IPS-18a (cell line): ENCODE data around the gene CATSPERE.

Source experiments
- H3K27ac ChIP-seq: one replicate; pipeline ENCODE4 v1.5.1; 2013; ENCODE audit warnings: low read length
- H3K27me3 ChIP-seq: one replicate; pipeline ENCODE4 v1.6.1; 2013; ENCODE audit warnings: mild to moderate bottlenecking, low read length; ENCODE audit not compliant: control insufficient read depth, insufficient read depth
- H3K36me3 ChIP-seq: one replicate; pipeline ENCODE4 v1.6.1; 2013; ENCODE audit warnings: low read depth, low read length; ENCODE audit not compliant: control insufficient read depth
- H3K4me1 ChIP-seq: one replicate; pipeline ENCODE4 v1.6.1; 2013; ENCODE audit warnings: low read depth, low read length; ENCODE audit not compliant: control insufficient read depth
- H3K4me3 ChIP-seq: one replicate; pipeline ENCODE4 v1.5.1; 2013; ENCODE audit warnings: low read length
- H3K9ac ChIP-seq: one replicate; pipeline ENCODE4 v1.6.1; 2013; ENCODE audit warnings: mild to moderate bottlenecking, low read length, moderate library complexity
- H3K9me3 ChIP-seq: one replicate; pipeline ENCODE4 v1.6.1; 2013; ENCODE audit warnings: low read depth, low read length; ENCODE audit not compliant: control insufficient read depth

Gene CATSPERE

DNA sequence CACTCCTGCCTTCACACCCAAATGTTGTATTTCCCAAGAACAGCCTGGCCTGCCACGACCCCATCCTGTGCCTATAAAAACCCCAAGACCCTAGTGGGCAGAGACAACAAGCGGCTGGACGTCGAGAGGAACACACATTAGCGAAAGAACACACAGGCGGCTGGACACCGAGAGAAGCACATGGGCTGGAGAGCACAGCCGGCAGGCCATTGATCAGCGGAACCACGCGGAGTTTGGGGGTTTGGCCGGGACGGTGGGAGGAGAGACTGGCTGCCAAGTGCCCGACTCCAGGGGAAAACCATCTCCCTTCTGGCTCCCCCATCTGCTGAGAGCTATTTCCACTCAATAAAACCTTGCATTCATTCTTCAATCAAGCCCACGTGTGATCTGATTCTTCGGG, 181.5 kb downstream of the CATSPERE start:
- H3K4me3 ChIP-seq, result no peak overlapping the region
- H3K9me3 ChIP-seq, result no peaks in the 10 kb centered on the region
- H3K4me1 ChIP-seq, result no peaks in the 10 kb centered on the region
- H3K27ac ChIP-seq, result no peak overlapping the region
- H3K27me3 ChIP-seq, result no peaks in the 10 kb centered on the region
- H3K36me3 ChIP-seq, result no peaks in the 10 kb centered on the region
- no peak overlapping the region for H3K9ac ChIP-seq

DNA sequence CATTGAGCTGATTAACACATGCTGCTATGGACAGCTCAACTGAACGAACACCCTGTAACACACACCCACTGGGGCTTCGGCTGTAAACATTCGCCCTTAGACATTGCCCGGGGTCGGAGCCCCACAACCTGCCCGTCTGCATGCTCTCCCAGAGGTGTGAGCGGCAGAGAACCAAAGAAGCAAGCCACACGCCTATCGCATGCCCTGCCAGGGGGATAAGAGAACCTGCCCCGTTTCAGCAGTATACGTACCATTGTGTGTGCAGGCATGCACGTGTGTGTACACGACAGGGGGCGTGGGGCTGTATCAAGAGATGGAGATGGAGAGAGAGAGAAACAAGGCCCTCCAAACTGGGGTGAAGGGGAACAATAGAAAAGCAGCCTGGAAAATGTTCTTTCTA, 181.9 kb downstream of the CATSPERE start:
- Histone ChIP-seq H3K9ac (no peak overlapping the region), H3K4me1 (no peaks in the 10 kb centered on the region), H3K4me3 (no peak overlapping the region), H3K9me3 (no peaks in the 10 kb centered on the region), H3K27me3 (no peaks in the 10 kb centered on the region), H3K27ac (no peak overlapping the region), H3K36me3 (no peaks in the 10 kb centered on the region)

DNA sequence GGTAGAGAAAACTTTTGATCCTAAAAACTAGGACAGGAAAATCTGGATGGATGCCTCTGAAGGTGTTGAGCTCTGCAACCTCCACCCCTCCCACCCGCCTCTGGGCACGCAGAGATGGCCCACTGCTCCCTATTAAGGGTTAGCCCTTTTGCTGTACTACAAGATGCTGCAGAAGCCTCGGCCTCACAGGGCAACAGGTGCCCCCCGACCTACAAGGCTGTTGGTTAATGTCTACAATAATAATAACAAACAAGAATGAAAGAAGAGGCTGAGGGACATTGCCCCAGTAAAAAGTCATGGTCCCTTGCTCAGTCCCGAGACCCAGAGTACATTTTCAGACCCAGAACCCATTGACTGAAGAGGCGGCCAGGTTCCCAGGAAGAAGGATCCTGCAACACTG, 184.3 kb downstream of the CATSPERE start:
- H3K27ac ChIP-seq, result no peak overlapping the region
- H3K9me3 ChIP-seq, result no peaks in the 10 kb centered on the region
- H3K4me3 ChIP-seq, result no peak overlapping the region
- H3K36me3 ChIP-seq, result no peaks in the 10 kb centered on the region
- no peaks in the 10 kb centered on the region for H3K27me3 ChIP-seq
- no peaks in the 10 kb centered on the region for H3K4me1 ChIP-seq
- no peak overlapping the region for H3K9ac ChIP-seq

GRCh38 chr1:244645890-244646289, 184.8 kb downstream of the CATSPERE start:
- H3K27ac ChIP-seq, result no peak overlapping the region
- no peaks in the 10 kb centered on the region for H3K4me1 ChIP-seq
- no peak overlapping the region for H3K9ac ChIP-seq

GRCh38 chr1:244647819-244648218, 186.7 kb downstream of the CATSPERE start:
- Histone ChIP-seq H3K4me3 (no peak overlapping the region), H3K4me1 (peaks cover 10% of the 10 kb centered on the region), H3K9me3 (no peaks in the 10 kb centered on the region), H3K36me3 (no peaks in the 10 kb centered on the region), H3K9ac (no peak overlapping the region), H3K27me3 (no peaks in the 10 kb centered on the region), H3K27ac (no peak overlapping the region)

More at GRCh38 chr1:244645890-244646289, 184.8 kb downstream of the CATSPERE start:
- Histone ChIP-seq H3K9me3 (no peaks in the 10 kb centered on the region), H3K36me3 (no peaks in the 10 kb centered on the region), H3K27me3 (no peaks in the 10 kb centered on the region), H3K4me3 (no peak overlapping the region)

GRCh38 chr1:244651956-244652622, 191.0 kb downstream of the CATSPERE start:
- H3K9me3 ChIP-seq, result no peaks in the 10 kb centered on the region
- peak overlapping the region; percentile 40 for H3K27ac ChIP-seq
- H3K4me1 ChIP-seq, result peaks cover 27% of the 10 kb centered on the region
- H3K4me3 ChIP-seq, result peak overlapping the region; percentile 67
- H3K9ac ChIP-seq, result peak overlapping the region; percentile 47
- no peaks in the 10 kb centered on the region for H3K27me3 ChIP-seq
- H3K36me3 ChIP-seq, result peaks cover 3% of the 10 kb centered on the region

DNA sequence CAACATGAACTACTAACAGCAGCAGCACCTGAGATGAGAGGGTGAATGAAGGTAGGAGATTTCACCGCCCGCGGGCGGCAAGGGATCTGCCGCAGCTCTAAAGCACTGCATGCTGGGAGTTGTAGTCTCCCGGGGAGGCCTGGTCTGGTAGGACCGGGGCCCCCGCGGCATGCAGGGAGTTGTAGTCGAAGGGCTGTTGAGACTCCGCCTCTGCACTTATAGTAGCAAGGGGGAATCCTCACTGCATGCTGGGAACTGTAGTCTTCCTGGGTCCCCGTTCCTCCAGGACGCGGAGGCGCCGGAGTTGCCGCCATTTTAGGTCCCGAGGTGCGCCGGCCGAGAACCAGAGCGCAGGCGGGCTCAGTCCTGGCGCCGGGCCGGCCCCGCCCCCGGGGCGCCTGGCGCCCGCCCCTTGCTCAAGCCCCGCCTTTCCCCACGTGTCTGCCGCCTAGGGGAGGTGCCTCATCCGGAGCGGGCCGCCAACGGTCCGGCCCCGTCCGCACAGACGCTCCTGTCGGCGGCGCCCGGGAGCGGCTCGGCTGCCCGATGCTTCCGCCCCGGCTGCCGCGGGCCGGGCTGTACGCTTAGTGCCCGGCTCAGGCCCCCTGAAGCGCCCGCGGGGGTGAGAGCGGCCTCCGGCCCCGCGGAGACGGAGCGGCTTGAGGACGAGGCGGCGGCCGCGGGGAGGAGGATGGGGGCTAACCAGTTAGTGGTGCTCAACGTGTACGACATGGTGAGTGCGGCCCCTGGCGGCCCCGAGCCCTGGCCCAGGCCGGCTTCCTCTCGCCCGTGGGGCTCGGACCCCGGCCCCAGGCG, 191.8 kb downstream of the CATSPERE start, which contains the start of gene DESI2:
Gene DESI2 (plus strand): TSS at position 504 of the 816 bp plus-strand sequence. CDS start 188 bp downstream, at position 692.
- Histone ChIP-seq H3K27me3 (no peaks in the 10 kb centered on the region), H3K4me1 (peaks cover 27% of the 10 kb centered on the region), H3K36me3 (peaks cover 9% of the 10 kb centered on the region), H3K9me3 (no peaks in the 10 kb centered on the region), H3K27ac (peak within 1 kb of the TSS; percentile 40), H3K4me3 (peak within 1 kb of the TSS; percentile 88), H3K9ac (peak within 1 kb of the TSS; percentile 92)

- Histone ChIP-seq H3K4me1 (peaks cover 29% of the 10 kb centered on the region), H3K27ac (peak overlapping the region; percentile 29), H3K9ac (peak overlapping the region; percentile 92), H3K9me3 (no peaks in the 10 kb centered on the region), H3K4me3 (peak overlapping the region; percentile 88), H3K36me3 (peaks cover 13% of the 10 kb centered on the region), H3K27me3 (no peaks in the 10 kb centered on the region)
Measured at GRCh38 chr1:244653439-244654107, 192.5 kb downstream of the CATSPERE start.

GRCh38 chr1:244654108-244655038, 193.3 kb downstream of the CATSPERE start:
- H3K27ac ChIP-seq, result peak overlapping the region; percentile 29
- peak overlapping the region; percentile 92 for H3K9ac ChIP-seq
- H3K27me3 ChIP-seq, result no peaks in the 10 kb centered on the region
- peak overlapping the region; percentile 88 for H3K4me3 ChIP-seq
- peaks cover 13% of the 10 kb centered on the region for H3K36me3 ChIP-seq
- H3K4me1 ChIP-seq, result peaks cover 35% of the 10 kb centered on the region
- no peaks in the 10 kb centered on the region for H3K9me3 ChIP-seq

- Histone ChIP-seq H3K9ac (peak overlapping the region; percentile 92), H3K9me3 (no peaks in the 10 kb centered on the region), H3K4me3 (peak overlapping the region; percentile 88), H3K4me1 (peaks cover 36% of the 10 kb centered on the region), H3K27ac (no peak overlapping the region), H3K27me3 (no peaks in the 10 kb centered on the region), H3K36me3 (peaks cover 13% of the 10 kb centered on the region)
Measured at GRCh38 chr1:244655186-244655585, 194.1 kb downstream of the CATSPERE start.
